Measurements from ENCODE around the gene EZR.
A peak's percentile ranks its signal among the peaks of the same experiment; 100 is the strongest.

Gene EZR

DNA sequence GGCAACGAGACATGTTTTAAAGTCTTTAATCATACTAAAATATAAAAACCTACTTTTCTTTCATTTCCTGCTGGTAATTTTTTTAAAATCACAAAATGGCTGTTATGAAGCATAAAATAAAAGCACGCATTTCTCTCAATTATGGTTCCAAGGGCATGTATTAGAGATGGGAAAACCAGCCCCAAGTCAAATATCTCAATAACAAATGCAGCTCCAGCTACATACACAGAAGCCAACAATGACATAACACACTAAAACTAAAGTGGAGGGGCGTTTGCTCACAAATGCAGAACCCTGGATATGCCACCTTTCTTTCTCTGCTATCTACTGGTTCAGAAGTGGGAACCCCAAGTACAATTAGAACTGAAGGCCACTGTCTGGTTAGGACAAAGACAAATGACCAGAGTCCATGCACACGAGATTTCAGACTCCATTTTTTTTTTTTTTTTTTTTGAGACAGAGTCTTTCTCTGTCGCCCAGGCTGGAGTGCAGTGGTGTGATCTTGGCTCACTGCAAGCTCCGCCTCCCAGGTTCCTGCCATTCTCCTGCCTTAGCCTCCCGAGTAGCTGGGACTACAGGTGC, 27.8 kb downstream of the EZR start:
- H3F3A ChIP-seq (ENCODE audit: insufficient read depth, low read length): no peaks in the 10 kb centered on the region
- TF ChIP-seq, protein P1, sequence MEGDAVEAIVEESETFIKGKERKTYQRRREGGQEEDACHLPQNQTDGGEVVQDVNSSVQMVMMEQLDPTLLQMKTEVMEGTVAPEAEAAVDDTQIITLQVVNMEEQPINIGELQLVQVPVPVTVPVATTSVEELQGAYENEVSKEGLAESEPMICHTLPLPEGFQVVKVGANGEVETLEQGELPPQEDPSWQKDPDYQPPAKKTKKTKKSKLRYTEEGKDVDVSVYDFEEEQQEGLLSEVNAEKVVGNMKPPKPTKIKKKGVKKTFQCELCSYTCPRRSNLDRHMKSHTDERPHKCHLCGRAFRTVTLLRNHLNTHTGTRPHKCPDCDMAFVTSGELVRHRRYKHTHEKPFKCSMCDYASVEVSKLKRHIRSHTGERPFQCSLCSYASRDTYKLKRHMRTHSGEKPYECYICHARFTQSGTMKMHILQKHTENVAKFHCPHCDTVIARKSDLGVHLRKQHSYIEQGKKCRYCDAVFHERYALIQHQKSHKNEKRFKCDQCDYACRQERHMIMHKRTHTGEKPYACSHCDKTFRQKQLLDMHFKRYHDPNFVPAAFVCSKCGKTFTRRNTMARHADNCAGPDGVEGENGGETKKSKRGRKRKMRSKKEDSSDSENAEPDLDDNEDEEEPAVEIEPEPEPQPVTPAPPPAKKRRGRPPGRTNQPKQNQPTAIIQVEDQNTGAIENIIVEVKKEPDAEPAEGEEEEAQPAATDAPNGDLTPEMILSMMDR (IDR thresholded peaks at IDR 0.05; ENCODE audit: low read length): no peak
- no peak for TF ChIP-seq EZH2 (IDR thresholded peaks at IDR 0.05; ENCODE audit: borderline replicate concordance, low read length)
- peaks cover 81% of the 10 kb centered on the region for H3K36me3 ChIP-seq (ENCODE audit: insufficient read depth, low read length)
- H3K4me1 ChIP-seq (ENCODE audit: insufficient read depth, low read length, severe bottlenecking): peaks cover 72% of the 10 kb centered on the region
- no peak overlapping the region for H3K9ac ChIP-seq (ENCODE audit: low read length)
- H3K4me3 ChIP-seq (ENCODE audit: low read depth, low read length, poor library complexity, severe bottlenecking): no peak overlapping the region
- H3K9me3 ChIP-seq (ENCODE audit: low read length): no peaks in the 10 kb centered on the region
- no peaks in the 10 kb centered on the region for H3K9me2 ChIP-seq (ENCODE audit: low read depth, low read length)
- H3K79me2 ChIP-seq (ENCODE audit: insufficient read depth, low read length): peaks cover 72% of the 10 kb centered on the region
- peak overlapping the region; percentile 4 for H3K27ac ChIP-seq (ENCODE audit: low read depth, low read length, poor library complexity, severe bottlenecking)
- no peak overlapping the region for H2AFZ ChIP-seq (ENCODE audit: low read length)
- no peak overlapping the region for H3K4me2 ChIP-seq (ENCODE audit: low read length)
- no peaks in the 10 kb centered on the region for H3K27me3 ChIP-seq (ENCODE audit: insufficient read depth, low read length)
- H4K20me1 ChIP-seq (ENCODE audit: insufficient read depth, low read length): 0 out of 2 replicates have a peak, but pooled peaks cover 2% of the 10 kb centered on the region

DNA sequence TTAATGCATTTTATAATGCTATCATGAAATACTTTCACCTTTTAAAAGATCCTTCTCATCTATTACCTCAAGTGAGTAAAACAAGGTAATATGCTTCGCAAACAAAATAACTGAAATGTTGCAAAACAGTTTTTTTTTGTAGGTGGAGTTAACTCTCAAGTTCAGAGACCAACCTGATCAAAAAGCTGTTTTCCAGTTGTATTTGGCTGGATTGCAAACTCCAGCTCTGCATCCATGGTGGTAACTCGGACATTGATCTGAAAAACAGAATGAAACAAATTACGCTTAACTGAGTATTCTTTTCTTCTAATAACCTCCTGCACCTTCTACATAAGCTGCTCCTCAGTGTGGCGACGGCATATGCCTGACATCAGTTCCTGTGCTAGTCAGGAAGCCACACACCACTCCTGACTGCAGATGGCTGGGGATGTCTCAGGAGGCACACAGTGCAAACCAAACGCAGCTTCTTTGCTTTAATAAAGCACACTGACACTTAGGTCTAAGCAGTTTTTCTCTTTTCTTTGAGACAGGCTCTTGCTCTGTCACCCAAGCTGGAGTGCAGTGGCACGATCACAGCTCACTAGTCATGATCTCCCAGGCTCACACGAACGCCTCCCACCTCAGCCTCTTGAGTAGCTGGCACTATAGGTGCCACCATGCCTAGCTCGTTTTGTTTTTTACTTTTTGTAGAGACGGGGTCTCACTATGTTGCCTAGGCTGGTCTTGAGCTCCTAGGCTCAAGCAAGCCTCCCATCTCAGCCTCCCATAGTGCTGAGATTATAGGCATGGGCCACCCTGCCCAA, 29.9 kb downstream of the EZR start:
- Histone ChIP-seq H3K4me3 (ENCODE audit: low read depth, low read length, poor library complexity, severe bottlenecking) (no peak overlapping the region), H2AFZ (ENCODE audit: low read length) (no peak overlapping the region), H4K20me1 (ENCODE audit: insufficient read depth, low read length) (0 out of 2 replicates have a peak, but pooled peaks cover 2% of the 10 kb centered on the region), H3K4me1 (ENCODE audit: insufficient read depth, low read length, severe bottlenecking) (peaks cover 52% of the 10 kb centered on the region), H3K4me2 (ENCODE audit: low read length) (no peak overlapping the region; the same call in 1 of the 2 replicates), H3K9me2 (ENCODE audit: low read depth, low read length) (no peaks in the 10 kb centered on the region), H3K27ac (ENCODE audit: low read depth, low read length, poor library complexity, severe bottlenecking) (peak overlapping the region; percentile 66), H3K27me3 (ENCODE audit: insufficient read depth, low read length) (no peaks in the 10 kb centered on the region), H3F3A (ENCODE audit: insufficient read depth, low read length) (no peaks in the 10 kb centered on the region), H3K9ac (ENCODE audit: low read length) (no peak overlapping the region), H3K9me3 (ENCODE audit: low read length) (no peaks in the 10 kb centered on the region), H3K79me2 (ENCODE audit: insufficient read depth, low read length) (peaks cover 52% of the 10 kb centered on the region), H3K36me3 (ENCODE audit: insufficient read depth, low read length) (peaks cover 85% of the 10 kb centered on the region)
- no peak for TF ChIP-seq EZH2 (IDR thresholded peaks at IDR 0.05; ENCODE audit: borderline replicate concordance, low read length)

DNA sequence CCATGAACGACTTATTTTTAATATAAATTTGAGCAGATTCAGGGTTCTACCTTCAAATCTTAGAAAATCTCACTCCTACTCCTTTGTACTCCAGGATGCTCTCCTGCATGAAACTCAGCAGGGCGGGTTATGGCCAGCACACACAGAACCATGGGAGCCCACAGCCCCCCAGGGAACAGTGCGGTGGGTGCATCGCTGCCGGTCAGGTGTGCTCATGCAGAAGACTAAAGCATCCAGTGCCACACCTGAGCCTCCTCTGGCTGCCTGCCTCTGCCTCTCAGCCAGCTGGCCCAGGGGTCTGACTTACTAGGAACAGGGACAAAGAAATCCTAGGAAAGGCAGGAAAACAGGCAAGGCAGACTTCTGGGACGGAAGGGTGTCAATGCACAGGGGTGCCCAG, 31.8 kb downstream of the EZR start:
- H4K20me1 ChIP-seq (ENCODE audit: insufficient read depth, low read length): 0 out of 2 replicates have a peak, but pooled peaks cover 2% of the 10 kb centered on the region
- no peak overlapping the region for H3K27ac ChIP-seq (ENCODE audit: low read depth, low read length, poor library complexity, severe bottlenecking)
- no peak overlapping the region for H2AFZ ChIP-seq (ENCODE audit: low read length)
- no peaks in the 10 kb centered on the region for H3K9me3 ChIP-seq (ENCODE audit: low read length)
- H3F3A ChIP-seq (ENCODE audit: insufficient read depth, low read length): no peaks in the 10 kb centered on the region
- H3K27me3 ChIP-seq (ENCODE audit: insufficient read depth, low read length): no peaks in the 10 kb centered on the region
- peaks cover 97% of the 10 kb centered on the region for H3K36me3 ChIP-seq (ENCODE audit: insufficient read depth, low read length)
- H3K9ac ChIP-seq (ENCODE audit: low read length): no peak overlapping the region
- no peak overlapping the region for H3K4me2 ChIP-seq (ENCODE audit: low read length)
- H3K4me1 ChIP-seq (ENCODE audit: insufficient read depth, low read length, severe bottlenecking): peaks cover 32% of the 10 kb centered on the region
- no peaks in the 10 kb centered on the region for H3K9me2 ChIP-seq (ENCODE audit: low read depth, low read length)
- peaks cover 33% of the 10 kb centered on the region for H3K79me2 ChIP-seq (ENCODE audit: insufficient read depth, low read length)
- H3K4me3 ChIP-seq (ENCODE audit: low read depth, low read length, poor library complexity, severe bottlenecking): no peak overlapping the region
- no peak for TF ChIP-seq EZH2 (IDR thresholded peaks at IDR 0.05; ENCODE audit: borderline replicate concordance, low read length)
- TF ChIP-seq, protein P1 (IDR thresholded peaks at IDR 0.05; ENCODE audit: low read length): no peak
